Activated naive CD4-positive, alpha-beta T cell treated with anti-CD3 and anti-CD28 coated beads, Interleukin-2, amount 50 U/mL, for 16 hours (primary cell): ENCODE data around the gene YJEFN3.

Experiments
- DNase-seq: peaks from one replicate; pipeline ENCODE4 v3.0.0-alpha.2; 2020

The YJEFN3 gene, protein sequence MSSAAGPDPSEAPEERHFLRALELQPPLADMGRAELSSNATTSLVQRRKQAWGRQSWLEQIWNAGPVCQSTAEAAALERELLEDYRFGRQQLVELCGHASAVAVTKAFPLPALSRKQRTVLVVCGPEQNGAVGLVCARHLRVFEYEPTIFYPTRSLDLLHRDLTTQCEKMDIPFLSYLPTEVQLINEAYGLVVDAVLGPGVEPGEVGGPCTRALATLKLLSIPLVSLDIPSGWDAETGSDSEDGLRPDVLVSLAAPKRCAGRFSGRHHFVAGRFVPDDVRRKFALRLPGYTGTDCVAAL

DNA sequence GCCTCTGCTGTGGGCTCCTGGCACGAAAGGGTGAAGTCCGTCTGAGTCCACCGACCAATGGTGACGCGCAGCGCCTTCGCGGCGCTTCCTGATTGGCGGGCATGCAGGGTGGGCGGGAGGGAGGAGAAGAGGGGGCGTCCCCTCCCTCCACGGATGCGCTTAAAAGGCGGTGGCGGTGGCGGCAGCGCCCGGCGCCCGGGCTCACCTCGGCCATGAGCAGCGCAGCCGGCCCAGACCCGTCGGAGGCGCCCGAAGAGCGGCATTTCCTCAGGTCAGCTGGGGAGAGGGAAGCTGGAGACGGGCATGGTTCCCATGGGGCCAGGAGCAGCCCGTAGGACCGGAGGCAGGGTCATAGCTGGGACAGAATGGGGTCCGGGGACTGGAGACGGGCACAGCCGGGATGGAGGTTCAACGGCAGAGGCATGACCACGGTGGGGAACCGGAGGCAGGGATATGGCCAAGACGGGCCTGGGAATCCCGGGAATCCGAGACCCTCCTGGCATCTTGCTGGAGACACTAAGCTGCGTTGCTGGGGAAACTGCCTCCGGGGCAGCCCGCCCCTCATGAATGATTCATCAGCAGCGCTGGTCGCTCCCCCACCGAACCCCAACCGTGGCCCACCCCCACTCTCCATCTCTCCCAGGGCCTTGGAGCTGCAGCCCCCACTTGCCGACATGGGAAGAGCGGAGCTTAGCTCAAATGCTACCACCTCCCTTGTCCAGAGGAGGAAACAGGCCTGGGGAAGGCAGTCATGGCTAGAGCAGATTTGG is at the start of gene YJEFN3:
Gene YJEFN3, plus strand, starts transcription at position 191 of the 770 bp plus-strand sequence. Its CDS starts 22 bp downstream, at position 213.
- DNase-seq: no peak

DNA sequence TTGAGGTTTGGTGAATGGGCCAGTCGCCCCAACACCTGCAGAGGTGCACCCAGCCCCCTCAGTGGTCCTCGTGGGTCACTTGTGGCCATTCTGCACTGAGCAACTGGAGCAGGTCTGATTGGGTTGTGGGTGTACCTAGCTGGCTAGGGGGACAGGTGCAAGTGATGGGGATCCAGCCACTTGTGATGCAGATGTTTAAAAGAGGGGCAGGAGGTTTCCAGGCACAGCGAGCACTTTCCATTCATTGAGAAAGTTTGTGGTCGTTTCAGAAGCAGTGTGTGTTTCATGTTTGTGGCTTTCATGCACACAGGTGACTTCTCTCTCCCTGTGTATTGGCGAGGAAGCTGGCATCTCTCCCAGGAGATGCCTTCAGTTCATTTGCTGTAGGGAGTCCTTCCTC is 48.0 kb upstream of the YJEFN3 start:
- no peak for DNase-seq

DNA sequence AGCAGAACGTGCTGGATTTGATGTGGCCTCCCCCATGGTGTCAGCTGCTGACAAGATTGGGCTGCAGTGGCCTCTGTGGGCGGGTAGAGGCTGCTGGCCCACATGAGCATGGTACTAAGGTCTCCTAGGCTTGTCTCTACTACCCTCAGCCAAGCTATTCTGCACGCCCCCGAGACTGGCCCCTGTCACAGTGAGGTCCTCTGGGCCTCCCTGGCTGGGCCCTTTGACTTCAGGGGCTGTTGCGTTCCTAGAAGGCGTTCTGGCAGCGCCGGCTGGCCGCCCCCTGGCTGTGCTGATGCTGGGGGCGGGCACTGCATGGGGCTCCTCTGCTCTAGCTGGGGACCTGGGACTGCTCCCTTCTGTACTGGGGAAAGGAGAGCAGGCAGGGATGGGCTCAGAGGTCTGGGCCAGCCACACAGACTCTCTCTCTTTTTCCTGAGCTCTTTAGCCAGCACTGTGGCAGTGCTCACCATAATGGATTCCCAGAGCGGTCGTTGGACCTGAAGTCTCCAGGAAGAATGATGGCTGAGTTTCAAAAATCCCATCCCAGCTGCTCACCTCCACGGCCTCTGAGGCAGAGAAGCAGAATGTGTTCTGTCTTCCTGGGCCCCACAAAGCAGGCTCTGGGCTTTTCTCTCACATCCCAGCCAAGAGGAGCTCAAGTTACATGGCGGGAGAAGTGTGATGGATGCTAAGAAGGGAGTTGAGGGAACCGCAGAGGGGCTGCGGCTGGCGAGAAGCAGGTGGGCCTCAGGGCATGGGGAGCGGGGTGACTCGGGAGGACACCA is 45.7 kb upstream of the YJEFN3 start:
- no peak for DNase-seq

DNA sequence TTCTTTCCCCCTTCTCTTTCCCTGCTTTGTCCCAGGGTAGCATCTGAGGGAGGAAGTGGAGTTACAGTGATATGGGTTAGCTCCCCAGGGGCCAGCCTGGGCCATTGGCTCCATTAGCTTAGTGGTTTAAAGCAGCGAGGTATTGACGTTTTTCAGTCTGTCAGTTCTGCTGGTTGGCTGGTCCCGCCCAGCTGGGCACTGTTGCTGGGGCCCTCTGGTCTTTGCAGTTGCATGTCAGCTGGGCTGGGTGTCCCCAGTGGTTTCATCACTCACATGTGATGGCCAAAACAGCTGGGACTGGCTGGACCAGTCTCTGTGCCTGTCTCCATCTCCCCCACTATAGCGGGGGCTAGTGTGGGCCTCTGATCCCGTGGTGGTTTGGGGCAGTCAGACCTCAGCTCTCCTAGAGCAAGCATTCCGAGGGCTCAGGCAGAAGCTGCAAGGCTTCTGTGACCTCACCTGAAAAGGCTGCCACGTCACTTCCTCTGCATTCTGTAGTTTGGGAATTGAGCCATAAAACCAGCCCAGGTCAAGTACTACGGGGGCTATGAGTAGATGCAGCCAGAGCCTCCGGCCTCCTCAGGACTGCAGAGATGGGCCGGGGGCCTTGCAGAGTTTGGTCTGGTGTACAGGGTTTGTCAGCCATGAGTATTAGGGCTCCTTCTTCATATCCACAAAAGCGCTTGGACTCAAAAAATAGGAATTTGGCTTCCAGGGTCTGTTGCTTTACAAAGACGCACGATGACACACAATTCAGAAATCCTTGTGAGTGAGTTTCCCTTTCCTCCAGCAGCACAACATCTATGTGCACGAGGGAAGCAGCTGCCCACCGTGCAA is 43.3 kb upstream of the YJEFN3 start:
- no peak for DNase-seq

DNA sequence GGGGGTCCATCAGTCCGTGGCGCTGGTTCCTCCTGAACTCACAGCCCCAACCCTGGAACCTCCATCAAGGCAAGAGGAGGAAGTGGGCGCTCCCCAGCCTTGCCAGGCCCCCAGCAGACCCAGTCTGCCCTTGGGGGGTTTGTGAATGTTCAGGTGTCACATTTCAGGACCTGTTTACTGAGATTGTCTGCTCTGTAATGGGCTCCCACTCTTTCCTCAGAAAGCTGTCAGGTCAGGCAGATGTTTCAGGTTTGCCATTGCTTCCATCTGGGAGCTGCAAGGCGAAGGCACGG is 42.8 kb upstream of the YJEFN3 start:
- no peak for DNase-seq

DNA sequence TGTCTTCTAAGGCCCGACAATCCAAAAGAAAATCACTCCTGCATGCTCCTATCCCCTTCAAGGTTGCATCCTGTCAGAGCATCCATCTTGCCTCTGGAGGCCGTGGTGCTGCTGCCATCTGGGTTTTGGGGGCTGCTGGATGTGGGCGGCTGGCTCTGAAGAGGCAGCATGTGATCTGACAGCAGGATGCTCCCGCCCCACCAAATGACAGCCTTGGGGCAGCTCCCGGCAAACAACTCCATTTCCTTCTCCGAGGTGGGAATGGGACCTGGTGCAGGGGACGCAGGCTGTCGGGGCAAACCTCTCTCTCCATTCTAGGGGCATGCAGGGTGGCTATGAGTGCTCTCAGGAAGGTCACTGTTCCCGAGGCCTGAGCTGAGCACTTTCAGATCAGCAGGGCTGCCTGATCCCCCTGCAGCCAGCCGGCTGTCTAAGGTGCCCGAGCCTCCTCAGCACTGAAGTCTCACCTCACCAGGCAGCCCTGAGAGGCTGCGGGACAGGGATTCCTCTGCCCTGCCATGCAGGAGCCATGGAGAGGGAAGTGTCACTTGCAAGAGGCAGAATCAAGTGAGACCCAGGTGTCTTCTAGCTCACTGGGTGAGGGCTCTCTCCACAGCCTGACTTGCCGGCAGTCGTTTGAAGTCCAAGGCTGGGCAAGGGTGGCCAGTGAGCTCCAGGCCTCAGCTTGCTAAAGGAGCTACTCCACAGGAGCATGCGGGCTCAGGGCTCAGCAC is 42.2 kb upstream of the YJEFN3 start:
- DNase-seq: no peak

DNA sequence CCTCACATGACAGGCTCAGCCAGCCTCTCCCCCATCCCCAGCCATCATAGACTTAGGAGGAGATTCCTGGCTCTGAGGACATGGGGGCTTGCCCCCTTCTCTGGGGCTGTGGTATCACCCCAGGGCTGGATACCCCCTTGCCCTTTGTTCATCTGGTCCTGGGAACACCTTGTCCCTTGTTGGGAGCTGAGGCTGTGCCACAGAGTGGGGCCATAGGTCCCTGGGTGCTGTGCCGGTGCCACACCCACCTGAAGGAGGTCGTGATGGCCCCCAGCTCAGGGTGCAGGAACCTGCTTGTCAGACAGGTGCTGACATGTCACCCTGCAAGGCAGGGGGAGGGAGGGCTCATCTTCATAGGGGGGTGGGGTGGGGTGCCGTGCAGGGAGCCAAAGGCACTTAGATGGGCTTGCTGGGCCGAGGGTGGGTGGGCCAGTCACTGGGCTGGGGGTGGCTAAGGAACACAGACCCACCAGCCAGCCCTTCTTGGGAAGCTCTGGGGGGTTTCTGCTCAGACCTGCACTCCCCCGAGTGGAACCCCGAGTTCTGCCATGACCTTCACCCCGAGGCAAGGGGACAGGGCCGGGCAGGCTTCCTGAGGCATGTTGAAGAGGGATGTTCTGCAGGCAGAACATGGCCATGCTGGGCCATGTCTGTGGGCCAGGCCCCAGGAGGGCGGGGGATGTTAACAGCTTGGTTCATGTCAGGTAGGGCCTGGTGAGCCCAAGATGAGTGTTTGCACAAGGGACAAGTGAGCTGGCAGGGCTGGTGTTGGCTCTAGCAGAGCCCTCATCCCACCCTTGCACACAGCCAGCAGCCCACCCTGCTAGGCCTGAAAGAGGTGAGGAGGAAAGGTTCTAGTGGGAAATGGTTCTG is 41.4 kb upstream of the YJEFN3 start:
- no peak for DNase-seq

DNA sequence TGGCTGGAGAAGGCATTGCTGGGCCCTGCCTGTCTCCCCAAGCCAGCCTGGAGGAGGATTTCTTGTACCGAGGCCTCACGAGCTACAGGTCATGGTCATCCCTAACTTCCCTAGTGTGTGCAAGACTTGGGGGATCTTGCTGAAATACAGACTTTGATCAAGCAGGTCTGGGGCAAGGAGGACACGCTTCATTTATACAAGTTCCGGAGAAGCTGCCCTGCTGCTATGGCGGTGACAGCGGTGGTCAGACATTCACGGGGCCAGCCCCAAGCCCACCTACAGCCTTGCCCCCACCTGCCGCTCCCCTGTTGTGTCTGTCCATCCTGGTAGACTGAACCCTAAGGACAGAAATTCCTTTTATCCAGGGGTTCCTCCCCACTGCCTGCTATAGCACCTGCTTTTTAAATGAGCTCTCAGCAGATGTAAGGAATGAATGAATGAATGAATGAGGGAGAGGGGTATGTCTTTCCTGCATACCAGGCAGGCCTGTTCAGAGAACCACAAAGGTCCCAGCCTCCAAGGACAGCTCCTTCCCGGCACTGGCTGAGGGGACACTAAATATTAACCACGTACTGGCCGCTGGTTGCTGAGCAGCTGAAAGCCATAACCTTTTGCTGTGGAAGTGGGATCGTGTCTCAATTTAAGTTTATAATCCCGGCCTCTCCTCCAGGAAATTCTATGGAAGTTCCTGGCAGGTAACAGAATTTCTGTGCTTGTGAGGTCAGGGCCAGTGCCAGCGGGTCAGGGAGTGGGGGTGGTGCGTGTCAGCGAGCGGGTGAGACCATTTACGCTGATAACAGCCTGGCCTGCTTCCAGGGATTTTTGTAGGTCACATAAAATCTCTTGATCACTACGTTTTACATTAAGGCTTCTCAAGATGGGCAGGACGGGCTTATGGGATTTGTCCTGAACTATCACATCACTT is 40.5 kb upstream of the YJEFN3 start:
- DNase-seq: no peak

DNA sequence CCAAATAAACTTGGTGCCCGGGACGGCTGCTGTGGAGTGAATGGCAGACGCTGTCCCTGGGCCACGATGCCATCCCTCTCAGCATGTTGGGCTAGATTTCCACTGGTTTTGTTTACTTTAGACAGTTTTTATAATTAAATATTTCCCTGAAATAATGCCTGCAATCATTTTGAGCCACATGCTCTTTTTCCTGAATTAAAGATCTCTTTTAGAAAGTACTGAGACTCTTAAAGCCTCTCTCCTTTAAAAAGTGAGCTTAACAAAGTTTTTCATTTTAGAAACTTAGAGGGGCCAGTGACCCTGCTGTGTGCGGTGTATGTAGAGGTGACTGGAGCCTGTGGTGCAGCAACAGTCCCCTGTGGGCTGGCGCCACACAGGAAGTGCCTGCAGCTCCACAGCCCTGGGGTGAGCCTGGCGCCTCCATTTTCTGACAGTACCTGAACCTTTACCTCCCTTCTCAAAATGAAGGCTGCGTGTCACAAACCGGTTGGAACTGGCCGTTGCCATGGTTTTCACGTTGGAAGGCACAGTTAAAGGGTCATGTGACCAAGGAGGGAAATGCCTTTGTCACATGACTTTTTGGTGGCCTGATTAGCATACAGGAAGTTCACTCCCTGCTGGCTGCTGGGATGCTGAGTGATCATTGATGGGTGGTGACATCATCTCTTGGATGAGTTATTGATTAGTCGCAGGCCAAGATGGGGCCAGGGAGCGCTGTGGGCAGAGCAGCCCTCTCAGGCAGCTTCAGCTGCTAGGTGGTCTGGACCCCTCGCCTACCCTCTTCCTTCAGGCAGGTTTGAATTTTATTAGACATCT is 39.6 kb upstream of the YJEFN3 start:
- DNase-seq: peak; percentile 79

DNA sequence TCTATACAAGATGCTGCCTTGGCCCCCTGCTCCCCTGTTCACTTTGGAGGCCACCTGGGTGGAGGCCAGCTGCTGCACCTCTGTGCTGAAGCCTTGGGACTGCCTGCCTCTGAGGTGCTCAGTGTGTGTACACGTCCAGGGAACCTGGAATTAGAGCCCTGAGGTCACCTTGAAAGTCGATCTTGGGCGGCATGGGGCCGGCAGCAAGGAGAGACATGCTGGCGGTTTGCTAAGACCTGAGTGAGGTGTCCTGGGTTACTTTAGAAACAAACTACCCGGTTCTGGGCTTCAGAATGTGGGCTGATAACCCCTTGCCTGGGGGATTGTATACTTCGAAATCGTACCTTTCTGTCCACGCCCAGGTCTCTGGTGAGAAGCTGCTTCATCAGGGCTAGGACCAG is 38.9 kb upstream of the YJEFN3 start:
- no peak for DNase-seq

DNA sequence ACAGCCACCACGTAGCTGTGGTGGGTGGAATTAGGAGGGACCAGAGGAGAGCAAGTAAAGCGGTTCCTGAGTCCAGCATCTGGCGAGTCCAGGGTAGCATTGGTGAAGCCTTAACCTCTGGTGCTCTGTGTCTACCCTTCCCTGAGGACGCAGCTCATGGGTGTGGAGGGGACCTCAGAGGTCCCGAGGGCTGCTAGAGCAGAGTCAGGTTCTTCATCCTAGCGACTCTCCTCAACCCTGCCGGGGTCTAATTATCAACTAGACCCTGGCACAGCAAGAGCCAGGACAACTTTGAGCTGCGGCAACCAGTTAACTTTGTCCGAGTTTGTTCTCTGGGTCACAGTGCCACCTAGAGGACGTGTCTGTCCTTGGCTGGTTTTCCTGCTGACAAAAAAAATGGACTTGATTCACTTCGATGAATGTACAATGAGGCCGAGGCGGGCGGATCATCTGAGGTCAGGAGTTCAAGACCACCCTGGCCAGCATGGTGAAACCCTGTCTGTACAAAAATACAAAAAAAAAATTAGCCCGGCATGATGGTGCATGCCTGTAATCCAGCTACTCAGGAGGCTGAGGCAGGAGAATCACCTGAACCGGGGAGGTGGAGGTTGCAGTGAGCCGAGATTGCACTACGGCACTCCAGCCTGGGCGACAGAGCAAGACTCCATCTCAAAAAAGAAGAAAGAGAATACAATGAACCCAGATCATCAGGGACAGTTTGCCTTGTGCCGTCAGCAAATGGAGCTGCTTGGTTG is 38.3 kb upstream of the YJEFN3 start:
- peak; percentile 79 for DNase-seq

DNA sequence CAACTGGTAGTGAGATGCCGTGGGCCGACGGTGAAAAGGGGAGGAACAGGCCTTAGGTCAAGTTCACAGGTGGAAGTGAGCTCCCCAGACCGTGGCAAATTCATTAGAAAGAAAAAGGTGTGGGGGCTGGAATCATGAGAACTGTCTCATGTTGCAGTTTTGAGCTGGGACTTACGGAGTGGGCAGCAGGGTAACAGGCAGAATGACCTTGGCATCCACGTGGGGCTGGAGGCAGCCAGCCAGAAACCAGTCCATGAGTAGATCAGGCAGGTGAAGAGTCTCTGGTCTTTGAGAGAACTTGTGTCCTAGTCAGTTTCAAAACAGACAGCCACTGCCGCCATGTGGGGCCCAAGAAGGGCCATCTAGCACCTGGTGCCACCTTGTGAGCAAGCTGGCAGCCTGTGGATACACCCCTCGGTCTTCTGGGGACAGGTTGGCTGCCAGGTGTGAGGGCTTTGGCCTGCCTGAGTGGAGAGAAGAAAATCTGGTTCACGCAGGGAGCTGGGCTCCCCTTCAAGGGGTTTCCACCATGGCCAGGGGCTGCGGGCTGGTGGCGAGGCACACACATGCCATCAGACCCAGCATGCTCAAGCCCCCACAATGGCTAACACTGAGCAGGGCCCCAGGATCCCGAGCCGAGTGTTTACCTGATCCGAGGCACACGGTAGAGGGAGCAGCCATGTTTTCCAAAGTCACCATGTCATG is 37.2 kb upstream of the YJEFN3 start:
- DNase-seq: no peak

DNA sequence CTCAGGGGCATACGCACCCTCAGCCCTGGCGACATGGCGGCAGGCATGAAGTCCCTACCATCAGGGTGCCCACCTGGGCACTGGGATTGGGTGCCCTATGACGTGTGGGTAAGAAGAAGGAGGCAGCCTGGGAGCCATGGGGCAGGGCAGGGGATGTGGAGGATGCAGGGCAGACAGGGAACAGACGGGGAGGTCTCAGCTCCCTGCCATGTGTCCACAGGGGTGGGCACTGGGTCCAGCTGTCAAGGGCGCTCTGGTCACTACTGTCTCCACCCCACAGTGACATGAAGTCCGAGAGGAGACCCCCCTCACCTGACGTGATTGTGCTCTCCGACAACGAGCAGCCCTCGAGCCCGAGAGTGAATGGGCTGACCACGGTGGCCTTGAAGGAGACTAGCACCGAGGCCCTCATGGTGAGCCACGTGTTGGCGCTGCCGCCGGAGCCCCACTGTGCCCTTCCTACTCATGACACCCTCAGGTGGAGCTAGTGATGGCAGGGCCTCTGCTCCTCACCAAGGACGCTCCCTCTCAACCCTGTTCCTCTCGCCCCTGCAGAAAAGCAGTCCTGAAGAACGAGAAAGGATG is 36.6 kb upstream of the YJEFN3 start:
- no peak for DNase-seq

DNA sequence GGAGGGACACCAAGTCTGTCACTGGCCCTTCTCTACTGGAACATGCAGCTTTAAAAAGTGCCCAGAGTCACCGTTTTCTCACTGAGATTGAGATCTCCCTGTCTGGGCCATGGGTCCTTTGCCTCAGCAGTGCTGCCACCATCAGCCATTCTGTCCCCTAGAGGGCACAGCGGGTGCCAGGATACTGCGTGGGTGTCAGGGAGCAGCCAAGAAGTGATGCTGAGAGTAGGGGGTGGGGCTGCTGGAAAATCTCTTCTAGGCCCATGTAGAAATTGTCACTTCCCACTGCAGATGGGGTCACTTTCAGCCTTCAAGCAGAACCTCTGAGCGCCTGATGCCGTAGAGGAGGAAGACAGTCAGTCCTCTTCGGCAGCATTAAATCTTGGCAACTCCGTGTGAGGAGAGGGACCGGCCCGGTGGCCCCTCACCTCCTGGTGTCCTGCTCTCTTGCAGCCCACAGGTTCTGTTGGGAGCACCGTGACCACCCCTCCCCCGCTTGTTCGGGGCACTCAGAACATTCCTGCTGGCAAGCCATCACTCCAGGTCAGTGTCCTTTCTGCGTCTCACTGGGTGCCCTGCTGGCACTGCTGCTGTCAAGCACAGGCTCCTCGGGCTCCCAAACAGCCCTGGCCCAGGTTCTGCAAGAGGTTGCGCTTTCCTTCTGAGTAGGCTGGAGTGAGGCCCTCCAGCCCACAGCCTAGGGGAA is 34.7 kb upstream of the YJEFN3 start:
- no peak for DNase-seq

DNA sequence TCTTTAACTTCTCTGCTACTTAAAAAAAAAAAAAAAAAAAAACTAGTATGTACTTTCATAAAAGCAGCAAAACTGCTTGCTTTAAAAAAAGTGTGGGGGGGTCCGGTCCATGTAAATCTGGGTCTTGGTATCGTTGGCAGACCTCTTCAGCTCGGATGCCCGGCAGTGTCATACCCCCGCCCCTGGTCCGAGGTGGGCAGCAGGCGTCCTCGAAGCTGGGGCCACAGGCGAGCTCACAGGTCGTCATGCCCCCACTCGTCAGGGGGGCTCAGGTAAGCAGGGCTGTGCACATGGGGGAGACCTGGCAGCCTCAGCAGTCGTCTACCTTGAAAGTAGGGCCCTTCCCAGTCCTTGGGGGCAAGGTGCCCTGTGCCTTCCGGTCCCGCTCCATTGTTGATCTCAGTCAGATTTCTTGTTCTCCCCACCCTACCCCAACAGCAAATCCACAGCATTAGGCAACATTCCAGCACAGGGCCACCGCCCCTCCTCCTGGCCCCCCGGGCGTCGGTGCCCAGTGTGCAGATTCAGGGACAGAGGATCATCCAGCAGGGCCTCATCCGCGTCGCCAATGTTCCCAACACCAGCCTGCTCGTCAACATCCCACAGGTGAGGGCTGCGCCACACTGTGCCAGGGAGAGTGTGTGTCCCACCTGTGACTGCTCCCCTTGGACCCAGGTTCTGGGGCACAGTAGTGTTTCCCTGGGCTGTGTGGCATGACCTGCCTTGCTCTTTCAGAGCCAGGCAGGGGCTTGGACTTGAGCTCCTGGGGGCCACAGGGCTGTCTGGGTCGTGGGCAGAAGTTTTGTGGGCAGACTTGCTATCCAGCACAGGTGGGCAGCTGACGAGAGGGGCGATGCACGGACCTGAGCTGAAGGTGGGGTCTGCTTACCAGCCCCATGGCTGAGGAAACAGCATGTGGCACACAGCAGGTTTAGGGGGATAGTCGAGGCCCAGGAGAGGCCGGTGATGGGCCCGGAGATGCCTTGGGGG is 32.8 kb upstream of the YJEFN3 start:
- DNase-seq: no peak
